ENCODE data around the gene NPHP4. TPM values are rescaled to one million over a fixed set of nuclear protein-coding genes. Genes with fewer than 3 reads are reported as not detected.

The NPHP4 gene
- total RNA-seq, 4 donors from 2014 or later = 1.1 to 10.4 (median 1.8) TPM

- TF ChIP-seq POLR2A (IDR thresholded peaks at IDR 0.05) = no peak
- Histone ChIP-seq H3K27me3 (peaks cover 0 to 15% (median 0%) of the 10 kb centered on the region in 3 donors), H3K9me3 (no peaks in the 10 kb centered on the region), H3K27ac (no peak overlapping the region), H3K4me1 (no peaks in the 10 kb centered on the region), H3K4me3 (no peak overlapping the region), H3K36me3 (no peaks in the 10 kb centered on the region)
- DNase-seq = no peak
- intact Hi-C loops (cut with DNase I; ENCODE audit: low total_unique reads) = no loop called here
- in situ Hi-C loops (cut with MboI; ENCODE audit: low sequenced_read_pairs in 4 of 4) = no loop called here
- ATAC-seq = no peak
Observed at GRCh38 chr1:5828308-5828935, 163.8 kb downstream of the NPHP4 start.

- DNase-seq (no peak), ATAC-seq (no peak)
- H3K9me3 ChIP-seq = no peaks in the 10 kb centered on the region
- no peak overlapping the region for H3K4me3 ChIP-seq
- in situ Hi-C loops (cut with MboI; ENCODE audit: low sequenced_read_pairs in 4 of 4) (no loop called here), intact Hi-C loops (cut with DNase I; ENCODE audit: low total_unique reads) (no loop called here)
- no peak for TF ChIP-seq POLR2A (IDR thresholded peaks at IDR 0.05)
- no peak for TF ChIP-seq CTCF (IDR thresholded peaks at IDR 0.05 in 4 of 5, conservative IDR thresholded peaks at IDR 0.05 in 1 of 5)
- no peaks in the 10 kb centered on the region for H3K36me3 ChIP-seq
- peaks cover 0 to 12% (median 0%) of the 10 kb centered on the region in 3 donors for H3K27me3 ChIP-seq
- H3K27ac ChIP-seq = no peak overlapping the region
- no peaks in the 10 kb centered on the region for H3K4me1 ChIP-seq
Observed at GRCh38 chr1:5827516-5827915, 164.7 kb downstream of the NPHP4 start.

- no peak for TF ChIP-seq POLR2A (IDR thresholded peaks at IDR 0.05)
- TF ChIP-seq CTCF (IDR thresholded peaks at IDR 0.05 in 4 of 5, conservative IDR thresholded peaks at IDR 0.05 in 1 of 5) = no peak
- no peak for DNase-seq
- Histone ChIP-seq H3K36me3 (no peaks in the 10 kb centered on the region), H3K9me3 (no peaks in the 10 kb centered on the region), H3K4me3 (no peak overlapping the region), H3K27me3 (peaks cover 0 to 9% (median 4%) of the 10 kb centered on the region in 3 donors), H3K4me1 (no peaks in the 10 kb centered on the region), H3K27ac (no peak overlapping the region)
- in situ Hi-C loops (cut with MboI; ENCODE audit: low sequenced_read_pairs in 4 of 4) (no loop called here), intact Hi-C loops (cut with DNase I; ENCODE audit: low total_unique reads) (no loop called here)
- no peak for ATAC-seq
Observed at GRCh38 chr1:5826601-5827000, 165.6 kb downstream of the NPHP4 start.

GRCh38 chr1:5822726-5823125 lies 169.5 kb downstream of the NPHP4 start:
- no peaks in the 10 kb centered on the region for H3K36me3 ChIP-seq
- DNase-seq = no peak
- in situ Hi-C loops (cut with MboI; ENCODE audit: low sequenced_read_pairs in 4 of 4) (no loop called here), intact Hi-C loops (cut with DNase I; ENCODE audit: low total_unique reads) (no loop called here)
- H3K9me3 ChIP-seq = no peaks in the 10 kb centered on the region
- no peaks in the 10 kb centered on the region for H3K4me1 ChIP-seq
- H3K4me3 ChIP-seq = no peak overlapping the region
- no peak for ATAC-seq
- TF ChIP-seq POLR2A (IDR thresholded peaks at IDR 0.05) (no peak), CTCF (IDR thresholded peaks at IDR 0.05 in 4 of 5, conservative IDR thresholded peaks at IDR 0.05 in 1 of 5) (no peak)
- H3K27ac ChIP-seq = no peak overlapping the region
- peaks cover 6 to 10% (median 7%) of the 10 kb centered on the region in 3 donors for H3K27me3 ChIP-seq

GRCh38 chr1:5822266-5822665 lies 170.0 kb downstream of the NPHP4 start:
- H3K4me3 ChIP-seq = no peak overlapping the region
- ATAC-seq = no peak
- TF ChIP-seq POLR2A (IDR thresholded peaks at IDR 0.05) (no peak), CTCF (IDR thresholded peaks at IDR 0.05 in 4 of 5, conservative IDR thresholded peaks at IDR 0.05 in 1 of 5) (no peak)
- no peak overlapping the region for H3K27ac ChIP-seq
- no peaks in the 10 kb centered on the region for H3K9me3 ChIP-seq
- H3K4me1 ChIP-seq = no peaks in the 10 kb centered on the region
- in situ Hi-C loops (cut with MboI; ENCODE audit: low sequenced_read_pairs in 4 of 4) = no loop called here
- intact Hi-C loops (cut with DNase I; ENCODE audit: low total_unique reads) = no loop called here
- H3K27me3 ChIP-seq = peaks cover 6 to 10% (median 7%) of the 10 kb centered on the region in 3 donors
- no peaks in the 10 kb centered on the region for H3K36me3 ChIP-seq
- no peak for DNase-seq
